ENCODE data around the gene ADRB2. TPM values are rescaled to one million over a fixed set of nuclear protein-coding genes. Genes with fewer than 3 reads are reported as not detected.

ADRB2 gene
- total and polyA plus RNA-seq, 10 of the 15 experiments (the other 5 are each of a cell fraction or from before 2014, with no cell fraction given), result 0.03 to 0.34 (median 0.18) TPM; not detected in 1

DNA sequence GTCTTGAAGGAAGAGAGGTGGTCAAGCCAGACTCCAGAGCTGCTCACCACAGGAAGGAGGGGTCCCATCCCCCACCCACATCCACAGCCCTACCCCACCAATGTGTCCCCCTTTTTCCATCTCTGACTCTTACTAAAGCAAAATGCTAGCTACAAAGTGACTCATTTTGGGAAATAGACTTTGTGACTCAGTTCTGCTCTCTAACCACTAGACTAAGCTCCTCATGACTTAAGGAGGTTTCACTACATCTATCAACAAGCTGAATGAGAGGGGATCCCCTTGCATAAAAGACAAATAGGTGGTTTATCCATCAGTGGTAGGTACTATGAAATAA lies 35.1 kb upstream of the ADRB2 start (continued):
- TF ChIP-seq TCF3 (IDR thresholded peaks at IDR 0.05; ENCODE audit: borderline replicate concordance, insufficient read depth, low read depth, low read length) (0 out of 2 replicates have a peak, but pooled peaks have one; percentile 42), EP300 (IDR thresholded peaks at IDR 0.05; ENCODE audit: borderline replicate concordance in 1 of 2, control insufficient read depth in 1 of 2, low read depth in 2 of 2, low read length in 2 of 2) (peak; percentile 53 to 93; a peak in 2 of 4 replicates), BRCA1 (IDR thresholded peaks at IDR 0.05; ENCODE audit: low read depth, low read length) (no peak), KAT2A (conservative IDR thresholded peaks at IDR 0.05; ENCODE audit: control insufficient read depth, low read depth, low read length) (no peak), HDGF (IDR thresholded peaks at IDR 0.05) (no peak), NBN (IDR thresholded peaks at IDR 0.05) (no peak), CBX5 (IDR thresholded peaks at IDR 0.05; ENCODE audit: low read depth) (no peak), FOS (IDR thresholded peaks at IDR 0.05; ENCODE audit: borderline replicate concordance, extremely low read depth, insufficient read length) (no peak), SMAD5 (IDR thresholded peaks at IDR 0.05; ENCODE audit: low read depth) (no peak), ATF7 (IDR thresholded peaks at IDR 0.05; ENCODE audit: low read depth) (peak; percentile 77), JUNB (IDR thresholded peaks at IDR 0.05) (peak; percentile 97), BCL3 (IDR thresholded peaks at IDR 0.05; ENCODE audit: borderline replicate concordance, insufficient read depth, low read depth, low read length, poor library complexity, severe bottlenecking) (peak; percentile 77), MXI1 (IDR thresholded peaks at IDR 0.05; ENCODE audit: low read depth, low read length) (no peak), JUND (IDR thresholded peaks at IDR 0.05; ENCODE audit: low read depth, low read length) (0 out of 2 replicates have a peak, but pooled peaks have one; percentile 68), NR2F1 (conservative IDR thresholded peaks at IDR 0.05) (no peak)
- TF ChIP-seq, protein P1, sequence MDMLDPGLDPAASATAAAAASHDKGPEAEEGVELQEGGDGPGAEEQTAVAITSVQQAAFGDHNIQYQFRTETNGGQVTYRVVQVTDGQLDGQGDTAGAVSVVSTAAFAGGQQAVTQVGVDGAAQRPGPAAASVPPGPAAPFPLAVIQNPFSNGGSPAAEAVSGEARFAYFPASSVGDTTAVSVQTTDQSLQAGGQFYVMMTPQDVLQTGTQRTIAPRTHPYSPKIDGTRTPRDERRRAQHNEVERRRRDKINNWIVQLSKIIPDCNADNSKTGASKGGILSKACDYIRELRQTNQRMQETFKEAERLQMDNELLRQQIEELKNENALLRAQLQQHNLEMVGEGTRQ (IDR thresholded peaks at IDR 0.05; ENCODE audit: borderline replicate concordance, low read depth, low read length), result no peak

Measured in GM12878 (cell line).